NCI-H146 (cell line): Measurements from ENCODE around the gene TRAPPC5.

Experiments used
- DNase-seq: peaks from one replicate; lab custom pipeline; 2025; lab: John Stamatoyannopoulos, UW

Gene TRAPPC5

DNA sequence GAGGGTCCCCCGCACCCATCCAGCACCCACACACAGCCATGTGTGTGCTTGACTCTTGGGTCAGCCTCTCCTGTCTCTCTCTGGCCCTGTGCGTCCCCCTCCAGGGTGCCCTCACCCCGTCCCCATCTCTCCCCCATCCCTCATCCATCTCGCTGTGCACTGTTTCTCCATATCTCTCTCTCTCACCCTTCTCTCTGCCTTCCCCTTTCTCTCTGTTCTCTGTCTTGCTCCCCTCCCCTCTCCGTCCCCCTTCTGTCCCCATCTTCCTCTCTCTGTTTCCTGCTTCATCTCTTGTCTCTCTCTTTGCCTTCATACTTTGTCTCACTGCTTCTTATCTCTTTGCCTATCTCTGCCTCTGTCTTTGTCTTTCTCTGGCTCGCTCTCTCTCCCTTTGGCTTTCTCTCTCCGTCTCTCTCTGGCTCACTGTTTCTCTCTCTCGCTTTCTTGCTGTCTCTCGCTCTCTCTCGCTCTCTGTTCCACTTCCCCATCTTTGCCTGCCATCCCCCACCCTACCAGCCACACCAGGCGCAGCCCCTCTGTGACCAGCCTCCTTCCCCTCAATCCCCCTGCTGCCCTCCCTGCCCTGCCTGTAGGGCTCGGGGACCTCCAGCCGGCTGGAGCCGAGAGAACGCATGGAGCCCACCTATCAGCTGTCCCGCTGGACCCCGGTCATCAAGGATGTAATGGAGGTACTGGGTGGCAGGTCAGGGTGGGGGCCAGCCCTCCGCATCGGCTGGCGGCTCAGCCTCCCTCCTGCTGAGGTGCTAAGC is 34.8 kb upstream of the TRAPPC5 start:
- DNase-seq = no peak

DNA sequence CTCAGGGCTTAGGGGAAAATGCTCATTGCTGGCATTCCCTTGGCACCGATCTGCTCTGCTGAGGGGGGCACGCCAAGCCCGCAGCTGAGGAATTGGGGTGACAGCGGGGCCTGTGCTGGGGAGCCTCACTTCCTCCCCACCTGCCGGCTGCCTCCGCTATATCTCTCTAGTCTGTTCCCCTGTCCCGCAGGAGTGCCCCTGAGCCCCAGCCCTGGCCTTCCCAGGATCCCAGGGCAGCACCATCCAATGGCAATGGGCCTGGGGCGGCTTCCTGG is 34.3 kb upstream of the TRAPPC5 start:
- DNase-seq = no peak

DNA sequence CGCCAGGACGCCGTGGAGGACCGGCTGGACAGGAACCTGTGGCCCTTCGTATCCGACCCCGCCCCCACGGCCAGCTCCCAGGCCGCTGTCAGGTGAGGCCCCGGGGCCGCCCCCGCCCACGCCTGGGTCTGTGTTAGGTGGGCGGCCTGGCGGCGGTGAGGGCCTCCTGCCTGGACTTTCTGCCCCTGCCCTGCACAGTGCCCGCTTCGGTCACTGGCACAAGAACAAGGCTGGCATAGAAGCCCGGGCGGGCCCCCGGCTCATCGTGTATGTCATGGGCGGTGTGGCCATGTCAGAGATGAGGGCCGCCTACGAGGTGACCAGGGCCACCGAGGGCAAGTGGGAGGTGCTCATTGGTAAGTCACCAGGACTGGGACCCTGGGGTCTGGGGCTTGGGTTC is 33.5 kb upstream of the TRAPPC5 start:
- no peak for DNase-seq

DNA sequence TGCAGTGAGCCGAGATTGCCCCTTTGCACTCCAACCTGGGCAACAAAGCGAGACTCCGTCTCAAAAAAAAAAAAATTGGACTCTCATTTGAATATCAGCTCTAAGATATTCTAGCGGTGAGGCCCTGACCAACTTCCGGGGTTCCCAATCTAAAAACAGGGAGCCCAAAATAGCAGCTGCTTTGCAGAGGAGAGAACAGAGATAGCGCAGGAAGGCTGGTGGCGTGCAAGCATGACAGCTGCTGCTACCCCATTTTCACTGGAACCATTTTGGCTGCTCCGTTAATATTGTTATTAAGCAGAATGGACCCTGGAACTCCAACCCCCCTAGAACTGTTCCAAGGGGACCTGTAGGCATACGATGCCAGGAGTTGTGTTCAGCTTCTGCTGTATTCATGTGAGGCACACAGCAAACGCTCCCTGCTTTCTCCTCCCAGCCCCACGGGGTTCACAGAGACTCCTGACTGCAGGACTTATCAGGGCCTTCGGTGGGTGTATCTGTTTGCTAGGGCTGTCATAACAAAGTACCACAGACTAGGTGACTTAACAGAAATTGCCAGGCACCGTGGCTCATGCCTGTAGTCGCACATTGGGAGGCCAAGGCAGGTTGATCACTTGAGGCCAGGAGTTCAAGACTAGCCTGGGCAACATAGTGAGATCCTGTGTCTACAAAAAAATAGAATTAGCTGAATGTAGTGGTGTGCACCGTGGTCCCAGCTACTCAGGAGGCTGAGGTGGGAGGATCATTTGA is 32.2 kb upstream of the TRAPPC5 start:
- no peak for DNase-seq

DNA sequence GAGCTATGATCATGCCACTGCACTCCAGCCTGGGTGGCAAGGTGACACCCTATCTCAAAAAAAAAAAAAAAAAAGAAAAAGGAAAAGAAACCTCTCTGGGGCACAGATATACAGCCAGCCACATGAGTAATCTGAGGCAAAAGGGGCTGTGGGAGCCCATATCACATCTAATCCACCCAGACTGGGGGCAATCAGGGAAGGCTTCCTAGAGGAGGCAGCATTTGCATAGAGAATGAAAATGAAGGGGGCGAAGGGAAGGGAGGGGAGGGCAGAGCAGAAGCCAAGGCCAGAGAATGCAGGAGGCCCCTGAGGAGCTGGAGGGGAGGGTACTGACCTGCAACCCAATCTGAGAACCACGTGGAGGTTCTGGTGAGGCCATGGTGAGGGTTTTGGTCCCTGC is 30.5 kb upstream of the TRAPPC5 start:
- DNase-seq = no peak

DNA sequence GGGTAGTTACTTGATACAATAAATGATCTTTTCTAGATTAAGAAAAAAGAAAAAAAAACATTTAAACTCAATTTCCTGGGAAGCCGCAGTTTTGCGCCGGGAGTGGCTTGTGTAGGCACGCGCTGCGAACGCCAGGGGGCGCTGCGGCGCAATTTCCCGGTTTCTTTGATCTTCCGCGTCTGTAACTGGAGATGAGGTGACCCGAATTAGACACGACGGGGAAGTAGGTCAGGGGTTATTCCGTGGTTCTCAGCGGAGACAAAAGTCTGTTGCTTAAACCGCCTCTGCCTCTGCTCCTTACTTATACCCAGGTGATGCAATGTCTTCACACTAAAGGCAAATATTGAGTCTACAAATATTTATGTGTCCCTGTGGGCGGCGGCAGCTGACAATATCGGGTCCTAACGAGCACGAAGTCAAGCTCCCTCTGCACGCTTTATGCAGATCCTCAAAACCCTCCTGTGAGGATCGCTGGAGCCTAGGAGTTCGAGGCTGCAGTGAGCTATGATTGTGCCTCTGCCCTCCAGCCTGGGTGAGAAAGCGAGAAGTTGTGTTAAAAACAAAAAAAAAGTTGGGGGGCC is 28.5 kb upstream of the TRAPPC5 start:
- peak; percentile 74 for DNase-seq

DNA sequence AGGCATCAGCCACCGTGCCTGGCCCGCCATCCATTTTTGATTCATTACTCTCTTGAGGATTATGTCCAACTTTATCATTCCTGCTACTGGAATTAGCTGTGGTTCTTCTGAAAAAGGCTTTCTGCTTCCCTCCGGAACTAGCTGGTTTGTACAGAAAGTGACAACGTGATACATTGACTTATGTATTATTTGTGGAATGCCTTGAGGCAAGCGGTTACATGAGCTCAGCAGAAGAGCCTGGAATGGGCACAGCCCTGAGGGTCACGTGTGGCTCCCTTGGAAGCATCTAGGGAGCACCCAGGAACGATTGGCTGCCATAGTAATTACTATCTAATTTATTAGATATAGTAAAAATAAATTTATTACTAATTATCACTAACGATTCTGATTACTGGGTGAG is 26.2 kb upstream of the TRAPPC5 start:
- DNase-seq = no peak

DNA sequence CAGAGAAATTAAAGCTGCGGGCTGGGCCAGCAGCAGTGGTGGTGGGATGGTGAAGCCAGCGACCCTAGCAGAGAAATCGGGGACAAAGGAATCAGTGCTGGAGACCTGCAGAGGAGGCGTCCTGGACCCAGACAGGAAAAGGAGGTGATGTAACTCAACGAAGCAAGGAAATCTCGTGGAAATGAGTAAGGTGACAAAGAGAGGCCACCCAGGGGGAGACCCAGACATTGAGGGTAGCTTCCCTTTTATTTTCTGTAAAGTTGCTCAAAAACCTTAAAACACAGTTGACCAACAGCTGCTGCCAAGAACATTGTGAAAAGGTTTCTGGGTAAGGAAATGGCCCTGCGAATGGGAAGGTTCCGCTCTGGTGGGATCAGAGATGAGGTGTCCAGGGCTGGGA is 25.1 kb upstream of the TRAPPC5 start:
- DNase-seq = no peak

DNA sequence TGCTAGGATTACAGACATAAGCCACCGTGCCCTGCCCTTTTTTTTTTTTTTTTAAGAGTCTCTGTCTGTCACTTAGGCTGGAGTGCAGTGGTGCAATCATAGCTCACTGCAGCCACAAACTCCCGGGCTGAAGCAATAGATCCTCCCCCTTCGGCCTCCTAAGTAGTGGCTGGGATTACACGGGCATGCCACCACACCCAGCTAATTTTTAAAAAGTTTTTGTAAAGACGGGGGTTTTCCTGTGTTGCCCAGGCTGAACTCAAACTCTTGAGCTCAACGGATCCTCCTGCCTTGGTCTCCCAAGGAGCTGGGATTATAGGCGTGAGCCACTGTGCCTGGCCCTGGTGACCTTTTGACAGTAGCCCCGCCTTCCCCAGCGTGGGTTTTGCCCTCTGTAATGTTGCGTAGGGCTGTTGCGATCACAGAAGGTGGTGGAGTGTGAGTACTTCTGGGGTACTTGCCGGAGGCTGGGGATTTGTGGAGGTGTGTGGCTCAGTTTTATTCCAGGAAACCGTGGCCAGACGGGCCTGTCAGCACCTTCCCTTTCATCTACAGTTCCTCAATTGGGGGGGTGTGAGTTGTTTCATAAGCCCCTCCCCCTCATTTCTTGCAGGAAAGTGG is 23.4 kb upstream of the TRAPPC5 start:
- no peak for DNase-seq

DNA sequence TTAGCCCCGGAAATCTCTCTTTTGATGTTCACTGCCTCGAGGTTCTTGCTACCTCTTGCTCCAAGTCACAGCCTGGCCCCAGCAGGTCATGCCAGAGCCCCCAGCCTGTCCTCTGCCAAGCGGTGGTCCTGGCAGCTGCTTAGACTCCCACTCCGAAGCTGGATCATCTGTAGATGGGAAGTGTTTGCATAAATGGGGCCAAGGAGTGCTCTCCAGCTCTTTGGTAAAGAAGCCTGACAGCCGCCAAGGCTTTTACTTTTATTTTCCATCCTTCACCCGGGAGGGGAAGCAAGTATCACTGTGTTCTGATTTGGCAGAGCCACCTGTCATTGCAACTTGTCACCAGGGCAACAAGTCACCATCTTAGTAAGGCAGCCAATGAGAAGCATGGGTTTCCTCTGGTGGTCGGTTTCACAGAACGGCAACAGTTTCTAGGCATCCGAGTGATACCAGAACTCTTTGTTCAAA is 22.4 kb upstream of the TRAPPC5 start:
- no peak for DNase-seq

DNA sequence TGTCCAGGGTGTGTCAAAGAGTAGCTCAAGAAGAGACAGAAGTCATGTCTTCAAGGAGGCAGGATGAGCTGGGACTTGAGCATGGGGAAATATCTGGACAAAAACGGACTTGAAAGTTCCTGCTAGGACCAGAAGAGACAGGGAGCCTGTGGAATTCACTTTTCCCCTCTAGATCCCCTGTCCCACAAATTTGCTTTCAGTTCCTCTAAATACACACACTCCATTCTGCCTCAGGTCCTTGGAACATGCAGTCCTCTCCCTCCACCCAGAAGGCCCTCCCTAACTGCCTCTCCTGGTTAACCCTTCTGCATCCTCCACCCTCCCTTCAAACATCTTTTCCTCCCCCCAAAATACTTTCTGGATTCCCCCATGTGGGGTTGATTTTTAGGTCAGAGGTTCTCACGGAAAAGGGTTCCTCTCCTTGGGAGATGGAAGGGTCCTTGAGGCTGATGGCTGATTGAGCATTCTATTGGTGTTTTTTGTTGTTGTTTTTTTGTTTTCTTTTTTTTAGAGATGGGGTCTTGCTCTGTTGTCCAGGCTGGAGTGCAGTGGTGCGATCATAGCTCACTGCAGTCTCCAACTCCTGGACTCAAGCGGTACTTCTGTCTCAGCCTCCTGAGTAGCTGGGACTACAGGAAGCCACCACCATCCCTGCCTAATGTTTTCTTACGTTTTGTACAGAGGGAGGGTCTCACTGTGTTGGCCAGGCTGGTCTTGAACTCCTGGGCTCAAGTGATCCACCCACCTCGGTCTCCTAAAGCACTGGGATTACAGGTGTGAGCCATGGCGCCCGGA is 18.7 kb upstream of the TRAPPC5 start:
- no peak for DNase-seq

DNA sequence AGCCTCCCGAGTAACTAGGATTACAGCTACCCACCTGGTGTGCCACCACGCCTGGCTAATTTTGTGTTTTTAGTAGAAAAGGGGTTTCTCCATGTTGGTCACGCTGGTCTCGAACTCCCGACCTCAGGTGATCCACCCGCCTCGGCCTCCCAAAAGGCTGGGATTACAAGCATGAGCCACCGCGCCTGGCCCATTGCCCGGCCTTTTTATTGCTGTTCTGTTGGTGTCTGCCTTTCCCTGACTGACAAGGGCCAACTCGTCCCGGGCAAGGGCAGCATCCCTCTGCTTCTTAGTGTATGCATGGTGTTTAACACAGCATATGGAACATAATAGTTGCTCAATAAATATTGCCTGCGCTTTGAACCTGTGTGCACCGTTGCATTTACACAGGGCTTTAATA is 18.0 kb upstream of the TRAPPC5 start:
- no peak for DNase-seq

DNA sequence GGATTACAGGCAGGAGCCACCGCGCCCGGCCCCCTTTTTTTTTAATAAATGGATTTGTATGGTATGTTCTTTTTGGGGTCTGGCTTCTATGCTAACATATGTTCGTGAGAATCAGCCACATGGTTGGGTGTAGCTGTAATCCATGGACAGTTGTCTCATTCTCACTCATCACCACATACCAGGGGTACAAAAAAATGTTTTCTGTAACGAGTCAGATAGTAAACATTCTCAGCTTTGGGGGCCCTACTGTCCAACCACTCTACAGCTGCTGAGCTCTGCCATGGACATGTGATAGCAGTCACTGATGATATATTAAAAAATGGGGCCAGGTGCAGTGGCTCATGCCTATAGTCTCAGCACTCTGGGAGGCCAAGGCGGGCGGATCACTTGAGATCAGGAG is 16.9 kb upstream of the TRAPPC5 start:
- no peak for DNase-seq

DNA sequence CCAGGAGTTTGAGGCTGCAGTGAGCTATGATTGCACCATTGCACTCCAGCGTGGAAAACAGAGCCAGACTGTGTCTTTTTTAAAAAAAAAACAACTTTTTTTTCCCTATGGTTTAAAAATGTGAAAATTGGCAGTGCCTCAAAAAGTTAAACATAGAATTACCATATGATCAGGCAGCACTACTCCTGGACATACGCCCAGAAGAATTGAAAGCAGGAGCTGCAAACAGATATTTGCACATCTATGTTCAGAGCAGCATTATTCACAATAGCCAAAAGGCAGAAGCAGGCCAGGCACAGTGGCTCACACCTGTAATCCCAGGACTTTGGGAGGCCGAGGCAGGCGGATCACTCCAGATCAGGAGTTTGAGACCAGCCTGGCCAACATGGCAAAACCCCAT is 15.6 kb upstream of the TRAPPC5 start:
- DNase-seq = no peak

DNA sequence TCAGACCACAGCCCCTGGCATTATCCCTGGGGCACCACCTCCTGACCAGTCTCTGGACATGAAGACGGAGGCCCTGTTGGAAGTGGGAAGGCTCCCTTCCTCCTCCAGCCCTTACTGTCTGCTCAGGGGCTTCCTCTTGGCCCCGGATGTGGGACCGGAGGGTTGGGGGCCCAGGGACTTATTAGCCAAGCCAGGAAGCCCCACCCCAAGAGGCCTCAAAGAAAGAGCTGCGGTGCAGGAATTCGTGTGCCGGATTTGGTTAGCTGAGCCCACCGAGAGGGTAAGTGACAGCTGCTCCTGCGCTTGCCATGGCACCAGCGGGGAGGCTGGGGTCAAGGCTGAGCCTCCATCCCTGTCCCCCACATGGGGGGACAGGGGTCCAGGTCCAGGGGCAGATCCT is 11.8 kb upstream of the TRAPPC5 start, which contains the start of gene RETN:
Gene RETN (plus strand): TSS at position 208 of the 400 bp plus-strand sequence. CDS start 278 bp downstream, outside the sequence.
- DNase-seq = no peak

DNA sequence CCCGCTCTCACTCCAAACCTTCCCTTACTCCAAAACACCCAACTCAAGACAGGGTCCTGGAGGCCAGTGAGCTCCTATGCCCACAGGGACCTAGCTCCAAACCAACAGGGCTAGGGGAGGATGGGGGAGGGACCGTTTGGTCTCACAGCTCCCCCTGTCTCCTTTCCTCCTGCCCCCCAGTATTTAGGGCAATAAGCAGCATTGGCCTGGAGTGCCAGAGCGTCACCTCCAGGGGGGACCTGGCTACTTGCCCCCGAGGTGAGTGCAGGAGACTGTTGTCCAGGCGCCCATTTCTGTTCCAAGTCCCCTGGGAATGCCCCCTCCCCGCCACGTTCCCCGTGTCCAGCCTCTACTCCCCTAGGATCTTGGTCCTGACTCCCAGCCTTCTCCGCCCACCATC is 11.0 kb upstream of the TRAPPC5 start:
- DNase-seq = no peak

DNA sequence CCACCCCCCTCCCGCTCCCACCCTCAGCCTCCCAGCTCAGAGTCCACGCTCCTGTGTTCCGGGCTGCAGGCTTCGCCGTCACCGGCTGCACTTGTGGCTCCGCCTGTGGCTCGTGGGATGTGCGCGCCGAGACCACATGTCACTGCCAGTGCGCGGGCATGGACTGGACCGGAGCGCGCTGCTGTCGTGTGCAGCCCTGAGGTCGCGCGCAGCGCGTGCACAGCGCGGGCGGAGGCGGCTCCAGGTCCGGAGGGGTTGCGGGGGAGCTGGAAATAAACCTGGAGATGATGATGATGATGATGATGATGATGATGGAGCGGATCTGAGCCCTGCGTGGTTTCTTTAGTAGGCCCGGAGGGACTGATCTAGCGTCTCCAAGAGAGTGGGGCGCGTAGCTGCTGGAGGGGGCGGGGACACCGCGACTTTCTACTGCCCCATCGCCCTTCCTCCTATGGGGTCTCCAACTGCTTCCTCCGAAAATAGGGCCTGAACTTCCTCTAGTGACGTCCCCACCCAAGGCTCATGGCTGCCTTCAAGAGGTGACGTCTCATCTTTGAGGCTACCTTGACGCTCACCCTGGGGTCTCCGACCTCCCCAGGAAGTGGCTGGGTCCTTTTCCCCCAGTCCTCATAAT is 10.4 kb upstream of the TRAPPC5 start:
- DNase-seq = no peak

DNA sequence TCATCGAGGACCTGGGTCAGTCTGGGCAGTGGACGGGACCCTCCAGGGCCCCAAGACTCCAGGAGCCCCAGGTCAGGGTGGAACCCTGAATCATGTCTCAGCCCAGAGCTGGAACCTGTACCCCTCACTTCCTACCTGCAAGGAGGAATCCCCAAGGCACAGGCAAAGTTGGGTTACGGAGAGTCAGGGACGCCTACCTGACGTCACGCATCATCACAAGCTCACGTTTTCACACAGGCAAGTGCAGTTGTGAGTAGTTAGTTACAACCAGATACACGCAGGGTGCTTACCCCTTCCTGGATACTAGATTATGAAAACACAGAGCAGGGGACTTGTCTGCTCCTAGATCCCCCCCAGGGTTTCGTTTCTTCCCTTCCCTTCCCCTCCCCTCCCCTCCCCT is 9.8 kb upstream of the TRAPPC5 start:
- DNase-seq = no peak

DNA sequence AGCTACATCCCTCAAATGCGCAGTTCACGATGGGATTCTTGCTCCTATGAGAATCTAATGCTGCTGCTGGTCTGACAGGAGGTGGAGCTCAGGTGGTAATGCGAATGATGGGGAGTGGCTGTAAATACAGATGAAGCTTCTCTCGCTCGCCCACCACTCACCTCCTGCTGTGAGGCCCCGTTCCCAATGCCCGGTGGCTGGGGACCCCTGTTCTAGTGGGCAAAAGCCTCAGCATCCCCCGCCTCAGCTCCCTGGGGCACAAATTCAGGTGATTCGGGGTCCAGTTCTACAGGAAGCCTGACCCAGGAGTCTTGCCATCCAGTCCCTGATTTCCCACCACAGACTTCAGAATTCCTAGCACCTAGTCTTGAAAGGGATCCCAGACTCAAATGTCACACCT is 8.1 kb upstream of the TRAPPC5 start:
- DNase-seq = no peak

DNA sequence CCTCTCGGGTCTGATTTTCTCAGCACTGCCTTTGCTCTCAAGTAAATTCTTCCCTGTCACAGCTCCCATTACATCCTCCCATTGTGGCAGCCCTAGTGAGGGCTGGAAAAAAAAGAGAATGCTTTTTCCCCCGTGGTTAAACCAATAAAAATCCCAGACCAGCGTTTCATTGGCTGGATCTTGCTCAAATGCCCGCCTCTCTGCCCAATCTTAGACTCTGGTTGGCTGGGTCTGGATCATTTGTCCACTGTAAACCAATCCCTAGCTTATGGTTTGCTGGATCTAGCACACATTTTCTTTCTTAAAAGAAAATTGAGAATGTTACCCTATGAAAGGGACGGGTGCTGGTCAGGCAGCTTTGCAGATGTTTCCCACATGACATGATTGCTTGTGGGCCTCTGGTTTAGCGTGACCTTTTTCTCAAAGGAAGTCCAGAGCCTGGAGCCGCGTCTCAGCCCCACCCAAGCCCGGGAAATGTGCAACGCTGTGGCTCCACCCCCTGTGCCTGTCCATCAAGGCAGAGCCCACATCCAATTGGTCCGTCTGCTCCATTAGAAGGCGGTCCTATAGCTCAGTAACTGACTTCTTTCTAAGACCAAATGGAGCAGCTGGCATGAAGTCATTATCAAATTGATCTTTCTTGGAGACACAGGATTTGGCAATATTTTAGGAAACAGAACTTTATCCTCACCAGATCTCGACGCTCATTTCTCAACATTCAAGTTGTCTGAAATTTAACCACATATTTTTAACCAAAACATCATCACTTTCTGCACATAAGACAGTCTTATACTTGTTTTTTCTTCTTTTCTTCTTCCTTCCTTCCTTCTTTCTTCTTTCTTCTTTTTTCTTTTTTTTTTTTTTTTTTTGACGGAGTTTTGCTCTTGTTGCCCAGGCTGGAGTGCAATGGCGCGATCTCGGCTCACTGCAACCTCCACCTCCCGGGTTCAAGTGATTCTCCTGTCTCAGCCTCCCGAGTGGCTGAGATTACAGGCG is 6.3 kb upstream of the TRAPPC5 start:
- DNase-seq = peak; percentile 42
